HG02763 (cell line): ENCODE measurements around the gene ORC1.
"Not testable (repeated sequence)": the region's sequence is repeated elsewhere in the genome, so short reads cannot be mapped to it uniquely, and the experiment has no call there.

ENCODE experiments used
- ATAC-seq: cut with Tn5 transposase; IDR thresholded peaks from one replicate; pipeline ENCODE4 v1.9.1; 2021; ENCODE audit warnings: mild to moderate bottlenecking, moderate library complexity; ENCODE audit not compliant: unreplicated experiment

The ORC1 gene

GRCh38 chr1:52393174-52393573, 11.0 kb downstream of the ORC1 start:
- ATAC-seq: no peak

- ATAC-seq: no peak
These were observed 17.8 kb downstream of the ORC1 start for GRCh38 chr1:52386458-52386857.

GRCh38 chr1:52385376-52385775, 18.8 kb downstream of the ORC1 start:
- no peak for ATAC-seq

DNA sequence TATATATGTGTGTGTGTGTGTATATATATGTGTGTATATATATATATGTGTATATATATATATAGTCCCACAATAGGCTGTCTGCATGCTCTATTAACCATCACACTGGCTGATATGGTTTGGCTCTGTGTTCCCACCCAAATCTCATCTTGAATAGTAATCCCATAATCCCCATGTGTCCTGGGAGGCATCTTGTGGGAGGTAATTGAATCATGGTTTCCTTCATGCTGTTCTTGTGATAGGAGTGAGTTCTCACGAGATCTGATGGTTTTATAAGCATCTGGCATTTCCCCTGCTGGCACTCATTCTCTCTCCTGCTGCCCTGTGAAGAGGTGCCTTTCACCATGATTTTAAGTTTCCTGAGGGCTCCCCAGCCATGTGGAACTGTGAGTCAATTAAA, 34.4 kb downstream of the ORC1 start:
- not testable (repeated sequence) for ATAC-seq

DNA sequence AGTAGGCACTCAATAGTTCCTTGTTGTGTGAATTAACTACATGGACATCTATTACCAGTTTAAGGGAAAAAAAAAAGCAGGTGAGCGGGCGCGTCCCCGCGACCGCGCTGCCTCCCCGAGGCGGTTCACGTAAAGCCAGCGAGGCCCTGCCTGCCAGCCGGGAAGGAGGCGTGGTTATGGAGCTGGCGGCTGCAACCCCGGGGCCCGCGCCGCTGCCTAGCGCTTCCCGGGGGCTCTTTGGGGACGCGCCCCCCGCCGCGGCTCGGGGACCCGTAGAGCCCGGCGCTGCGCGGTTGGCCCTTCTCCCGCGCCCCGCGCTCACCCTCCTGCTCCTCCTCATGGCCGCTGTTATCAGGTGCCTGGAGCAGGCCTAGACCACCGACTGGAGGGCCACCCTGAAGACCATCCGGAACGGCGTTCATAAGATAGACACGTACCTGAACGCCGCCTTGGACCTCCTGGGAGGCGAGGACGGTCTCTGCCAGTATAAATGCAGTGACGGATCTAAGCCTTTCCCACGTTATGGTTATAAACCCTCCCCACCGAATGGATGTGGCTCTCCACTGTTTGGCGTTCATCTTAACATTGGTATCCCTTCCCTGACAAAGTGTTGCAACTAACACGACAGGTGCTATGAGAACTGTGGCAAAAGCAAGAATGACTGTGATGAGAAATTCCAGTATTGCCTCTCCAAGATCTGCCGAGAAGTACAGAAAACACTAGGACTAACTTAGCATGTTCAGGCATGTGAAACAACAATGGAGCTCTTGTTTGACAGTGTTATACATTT, 35.6 kb downstream of the ORC1 start:
- ATAC-seq: no peak

GRCh38 chr1:52367272-52367671, 37.0 kb downstream of the ORC1 start:
- ATAC-seq: no peak

GRCh38 chr1:52366517-52366827, 37.8 kb downstream of the ORC1 start:
- no peak for ATAC-seq

GRCh38 chr1:52365746-52366516, 38.3 kb downstream of the ORC1 start, which contains the start of gene CC2D1B:
Gene CC2D1B (minus strand): TSS chr1:52366205. CDS start chr1:52364620, 1,585 bp downstream.
- peak; percentile 88 for ATAC-seq

- no peak for ATAC-seq
These were observed 39.0 kb downstream of the ORC1 start for GRCh38 chr1:52365071-52365745.

GRCh38 chr1:52364235-52364839, 39.9 kb downstream of the ORC1 start:
- ATAC-seq: no peak

DNA sequence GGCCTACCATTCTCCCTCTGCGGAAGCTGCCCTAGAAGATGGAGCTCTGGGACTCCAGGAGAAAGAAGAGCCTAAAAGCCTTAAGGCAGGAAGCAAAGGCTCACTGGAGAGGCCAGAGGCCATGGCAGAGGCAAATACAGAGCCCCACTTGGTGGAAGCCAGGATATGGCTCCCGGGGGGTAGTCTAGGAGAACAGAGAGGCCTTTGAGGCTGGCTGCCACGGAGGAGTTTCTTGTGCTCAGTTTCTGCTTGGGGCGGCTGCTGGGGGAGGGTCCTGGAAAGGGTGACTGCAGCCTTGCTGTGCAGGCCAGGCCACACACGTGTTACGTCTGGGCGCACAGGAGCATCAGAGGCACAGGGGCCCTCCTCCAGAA, 43.6 kb downstream of the ORC1 start:
- ATAC-seq: no peak

- ATAC-seq: no peak
These were observed 44.3 kb downstream of the ORC1 start for GRCh38 chr1:52359676-52360594.

DNA sequence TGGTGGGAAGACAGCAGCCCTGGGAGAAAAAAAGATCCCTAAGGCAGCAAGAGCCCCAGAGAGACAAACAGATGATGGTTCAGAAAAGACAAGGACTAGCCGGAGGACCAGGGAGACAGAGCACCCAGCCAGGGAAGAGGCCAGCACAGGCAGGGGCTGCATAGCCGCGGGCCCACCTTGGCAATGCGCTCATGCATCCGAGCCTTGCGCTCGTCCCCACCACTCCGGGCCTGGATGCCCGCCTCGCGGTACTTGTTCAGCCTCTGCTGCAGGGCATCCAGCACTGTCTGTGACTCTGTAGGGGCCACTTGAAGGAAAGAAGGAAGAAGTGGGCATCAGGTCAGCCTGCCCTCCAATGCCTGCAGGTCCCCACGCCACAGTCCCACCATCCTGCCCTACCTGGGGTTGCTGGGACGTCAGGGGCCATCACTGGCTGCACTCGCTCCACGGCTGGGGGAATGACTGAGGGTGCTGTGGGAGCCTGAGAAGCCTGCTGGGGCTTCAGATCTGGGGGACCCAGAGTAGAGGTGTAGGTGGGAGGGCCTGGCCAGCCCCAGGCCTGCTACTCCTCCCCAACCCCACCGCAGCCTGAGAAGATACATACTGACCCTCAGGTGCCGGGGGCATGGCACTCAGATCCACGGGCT, 45.2 kb downstream of the ORC1 start:
- ATAC-seq: no peak

DNA sequence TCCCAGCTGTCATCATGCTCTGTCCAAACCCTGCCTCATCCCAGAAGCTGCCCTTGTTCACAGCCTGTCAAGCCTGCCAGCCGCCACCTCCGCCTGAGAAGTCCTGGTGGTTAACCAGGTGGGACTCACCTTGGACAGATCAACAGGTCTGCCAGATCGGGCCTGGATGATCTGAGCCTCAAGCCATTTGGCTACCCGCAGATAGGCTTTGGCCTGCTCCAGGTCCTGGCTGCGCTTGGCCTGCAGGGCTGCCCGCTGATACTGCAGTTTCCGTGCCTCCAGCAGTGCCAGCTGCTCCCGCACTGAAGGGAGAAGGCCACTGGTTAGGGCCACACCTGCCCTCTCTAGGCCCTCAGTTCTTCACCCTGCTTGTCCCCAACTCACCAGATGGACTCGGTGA, 46.8 kb downstream of the ORC1 start:
- no peak for ATAC-seq

- ATAC-seq: no peak
These were observed 47.3 kb downstream of the ORC1 start for GRCh38 chr1:52356818-52357355.

DNA sequence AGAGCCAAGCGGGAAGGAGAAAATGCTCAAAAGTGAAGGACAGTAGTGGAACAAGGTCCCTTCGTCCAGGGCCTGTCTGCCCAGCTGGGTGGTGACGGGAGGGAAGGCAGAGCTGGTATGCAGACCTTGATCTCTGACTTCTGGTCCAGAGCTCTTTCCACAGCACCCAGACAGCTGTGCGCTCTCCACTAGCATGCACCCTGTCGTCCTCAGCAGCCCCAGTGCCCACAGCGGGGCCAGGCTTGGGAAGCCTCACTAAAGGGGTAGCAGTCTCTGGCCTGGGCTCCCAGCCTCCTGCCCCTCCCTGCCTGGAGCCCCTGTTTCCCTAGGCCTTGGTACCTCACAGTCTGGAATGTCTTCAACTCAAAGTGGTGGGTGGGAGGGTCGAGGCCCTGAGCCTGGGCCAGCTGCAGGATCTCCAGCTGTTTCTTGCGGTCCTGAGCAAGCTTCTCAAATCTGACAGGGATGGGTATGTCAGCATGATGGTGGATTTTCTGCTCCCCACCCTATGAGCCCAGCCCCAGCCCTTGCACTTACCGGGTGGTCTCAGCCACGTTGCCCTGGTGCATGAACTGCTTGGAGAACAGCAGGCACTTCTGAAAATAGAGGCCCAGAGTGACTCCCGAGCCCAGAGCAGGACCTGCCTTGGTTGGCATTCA, 48.2 kb downstream of the ORC1 start:
- ATAC-seq: no peak

DNA sequence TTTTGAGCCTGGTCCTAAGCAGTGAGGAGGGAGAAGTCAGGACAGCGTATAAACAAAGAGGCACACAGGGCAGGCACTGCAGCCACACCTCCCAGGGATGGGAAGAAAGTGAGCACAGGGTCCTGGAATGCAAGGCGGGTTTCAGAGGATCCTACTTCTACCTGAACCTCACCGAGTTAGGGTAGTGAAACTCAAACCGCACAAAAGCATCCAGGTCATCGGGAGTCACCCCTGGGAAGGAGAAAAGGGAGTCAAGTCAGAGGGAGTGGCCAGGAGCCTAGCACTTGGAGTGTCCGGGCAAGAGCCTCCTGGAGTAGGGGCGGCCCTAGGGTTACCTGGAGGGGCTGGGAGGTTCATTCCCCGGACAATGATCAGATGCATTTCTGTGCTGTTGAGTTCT, 48.8 kb downstream of the ORC1 start:
- no peak for ATAC-seq

DNA sequence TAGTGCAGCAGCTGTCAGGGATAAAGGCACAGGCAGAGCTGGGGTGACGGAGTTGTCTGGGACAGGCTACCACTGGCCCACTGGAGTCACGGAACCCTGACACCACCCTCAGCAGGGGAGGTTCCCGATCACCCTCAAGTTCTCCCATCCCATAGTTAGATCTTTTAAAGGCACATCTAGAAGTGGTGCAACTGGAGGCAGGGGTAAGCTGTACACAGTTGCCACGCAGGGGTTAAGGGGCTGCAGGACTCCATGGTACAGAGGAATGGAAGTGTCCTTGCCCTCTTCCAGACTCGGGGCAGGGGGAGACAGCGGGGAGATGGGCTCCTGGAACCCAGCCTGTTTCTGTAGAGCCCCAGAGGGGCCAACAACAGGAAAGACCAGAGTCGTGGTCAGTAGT, 51.5 kb downstream of the ORC1 start:
- no peak for ATAC-seq

GRCh38 chr1:52348704-52349300, 55.4 kb downstream of the ORC1 start:
- no peak for ATAC-seq
